Mesenchymal stem cell (in vitro differentiated cells and primary cell): ENCODE results near the gene PIAS4.

ENCODE experiments used
- DNase-seq: peaks from one replicate; pipeline ENCODE4 v3.0.0-alpha.2; 2013
- H2AFZ ChIP-seq: one replicate; pipeline ENCODE4 v1.6.1; 2013; ENCODE audit warnings: low read depth, mild to moderate bottlenecking, control low read depth, inconsistent platforms, low read length, moderate library complexity
- H2AK5ac ChIP-seq: 2 replicates; pipeline ENCODE4 v1.6.1; 2013; ENCODE audit warnings: low read length, moderate library complexity, mild to moderate bottlenecking, inconsistent platforms; ENCODE audit not compliant: severe bottlenecking
- H2BK120ac ChIP-seq: one replicate; pipeline ENCODE4 v1.6.1; 2013; ENCODE audit warnings: low read depth, mild to moderate bottlenecking, inconsistent platforms, low read length, moderate library complexity
- H2BK12ac ChIP-seq, 2 experiments: one replicate each; pipeline ENCODE4 v1.6.1; 2013; ENCODE audit warnings: inconsistent platforms in 2 of 2, low read length in 2 of 2, mild to moderate bottlenecking in 2 of 2, moderate library complexity in 2 of 2, control low read depth in 1 of 2
- H2BK15ac ChIP-seq: one replicate; pipeline ENCODE4 v1.6.1; 2013; ENCODE audit warnings: mild to moderate bottlenecking, low read depth, inconsistent platforms; ENCODE audit not compliant: poor library complexity, severe bottlenecking
- H2BK5ac ChIP-seq: 2 replicates; pipeline ENCODE4 v1.6.1; 2013; ENCODE audit warnings: low read depth, mild to moderate bottlenecking, low read length, control low read depth, inconsistent platforms; ENCODE audit not compliant: poor library complexity, severe bottlenecking
- H3K14ac ChIP-seq, 2 experiments: one replicate each; pipeline ENCODE4 v1.6.1; 2013; ENCODE audit warnings: inconsistent platforms in 2 of 2, low read length in 2 of 2, control low read depth in 1 of 2, mild to moderate bottlenecking in 1 of 2, moderate library complexity in 1 of 2
- H3K18ac ChIP-seq, 2 experiments: one replicate each; pipeline ENCODE4 v1.6.1; 2013; ENCODE audit warnings: inconsistent platforms in 2 of 2, low read length in 2 of 2, control low read depth in 1 of 2, low read depth in 1 of 2, mild to moderate bottlenecking in 1 of 2
- H3K23ac ChIP-seq, 2 experiments: one replicate each; pipeline ENCODE4 v1.6.1; 2013; ENCODE audit warnings: inconsistent platforms in 2 of 2, low read length in 2 of 2, mild to moderate bottlenecking in 2 of 2, moderate library complexity in 2 of 2, control low read depth in 1 of 2
- H3K27ac ChIP-seq: 2 replicates; pipeline ENCODE4 v1.5.1; 2013; ENCODE audit warnings: mild to moderate bottlenecking, moderate library complexity, low read length, control low read depth, inconsistent platforms; ENCODE audit not compliant: poor library complexity, severe bottlenecking
- H3K27me3 ChIP-seq, 2 experiments: 2 replicates each; pipeline versions ENCODE4 v1.6.1 to v1.7.0; 2013; ENCODE audit warnings: low read length in 2 of 2, mild to moderate bottlenecking in 2 of 2, moderate library complexity in 2 of 2, control low read depth in 1 of 2, inconsistent platforms in 1 of 2; ENCODE audit not compliant: control insufficient read depth in 1 of 2, insufficient read depth in 1 of 2
- H3K36me3 ChIP-seq, 2 experiments: 2 replicates each; pipeline versions ENCODE4 v1.6.1 to v1.7.0; 2013; ENCODE audit warnings: low read length in 2 of 2, control low read depth in 1 of 2, inconsistent platforms in 1 of 2, low read depth in 1 of 2, mild to moderate bottlenecking in 1 of 2; ENCODE audit not compliant: insufficient read depth in 2 of 2, control insufficient read depth in 1 of 2
- H3K4ac ChIP-seq, 2 experiments: one replicate each; pipeline ENCODE4 v1.6.1; 2013; ENCODE audit warnings: inconsistent platforms in 2 of 2, low read length in 2 of 2, mild to moderate bottlenecking in 2 of 2, moderate library complexity in 2 of 2, control low read depth in 1 of 2, low read depth in 1 of 2
- H3K4me1 ChIP-seq: 2 replicates; pipeline ENCODE4 v1.6.1; 2013; ENCODE audit warnings: low read depth, low read length, control low read depth; ENCODE audit not compliant: control insufficient read depth, insufficient read depth
- H3K4me2 ChIP-seq: 2 replicates; pipeline ENCODE4 v1.6.1; 2013; ENCODE audit warnings: low read length, mild to moderate bottlenecking, inconsistent platforms; ENCODE audit not compliant: poor library complexity, severe bottlenecking
- H3K4me3 ChIP-seq, 2 experiments: 2 replicates each; pipeline versions ENCODE4 v1.5.1 to v1.7.0; 2013; ENCODE audit warnings: low read length in 2 of 2, mild to moderate bottlenecking in 2 of 2, control low read depth in 1 of 2, low read depth in 1 of 2; ENCODE audit not compliant: insufficient read depth in 1 of 2
- H3K79me1 ChIP-seq: replicated peaks from 2 replicates; pipeline ENCODE4 v1.6.1; 2013; ENCODE audit warnings: mild to moderate bottlenecking, control low read depth, low read length, inconsistent platforms; ENCODE audit not compliant: poor library complexity, severe bottlenecking
- H3K9ac ChIP-seq: 2 replicates; pipeline ENCODE4 v1.7.0; 2013; ENCODE audit warnings: mild to moderate bottlenecking, low read length, moderate library complexity
- H3K9me3 ChIP-seq: 2 replicates; pipeline ENCODE4 v1.7.0; 2013; ENCODE audit warnings: mild to moderate bottlenecking, low read length; ENCODE audit not compliant: control insufficient read depth
- H4K8ac ChIP-seq: one replicate; pipeline ENCODE4 v1.6.1; 2013; ENCODE audit warnings: inconsistent platforms, mild to moderate bottlenecking, low read length, moderate library complexity
- H4K91ac ChIP-seq: one replicate; pipeline ENCODE4 v1.6.1; 2013; ENCODE audit warnings: mild to moderate bottlenecking, low read length, inconsistent platforms
- WGBS: methylation state at CpG from one replicate; pipeline ENCODE4 v1.1.7; 2013; ENCODE audit warnings: mixed read lengths; 5-methylcytosine and 5-hydroxymethylcytosine counted together

The PIAS4 gene

GRCh38 chr19:3983936-3984583 lies 23.5 kb upstream of the PIAS4 start:
- H4K8ac ChIP-seq: no peak overlapping the region
- peak overlapping the region in 1 of 2 experiments; percentile 40 for H3K18ac ChIP-seq
- H2AK5ac ChIP-seq: no peak overlapping the region
- H2BK120ac ChIP-seq: no peak overlapping the region
- peak; percentile 52 for DNase-seq
- no peaks in the 10 kb centered on the region for H3K9me3 ChIP-seq
- no peak overlapping the region for H2BK15ac ChIP-seq
- no peak overlapping the region for H2BK12ac ChIP-seq
- H3K27me3 ChIP-seq: no peaks in the 10 kb centered on the region
- peak overlapping the region in 1 of 2 experiments; percentile 46 for H3K23ac ChIP-seq
- H3K4me1 ChIP-seq: peaks cover 40% of the 10 kb centered on the region
- WGBS: 33% methylated on average over 30 of the region's 30 CpGs
- H3K4me2 ChIP-seq: peak overlapping the region; percentile 60
- no peak overlapping the region for H3K4ac ChIP-seq
- H4K91ac ChIP-seq: no peak overlapping the region
- H3K27ac ChIP-seq: peak overlapping the region; percentile 38
- peaks cover 53 to 55% of the 10 kb centered on the region in 2 experiments for H3K36me3 ChIP-seq
- H3K14ac ChIP-seq: peak overlapping the region in 1 of 2 experiments; percentile 57
- no peak overlapping the region for H2AFZ ChIP-seq
- peak overlapping the region; percentile 93 to 95 for H3K4me3 ChIP-seq
- H3K9ac ChIP-seq: peak overlapping the region; percentile 96
- H3K79me1 ChIP-seq: no peaks in the 10 kb centered on the region
- no peak overlapping the region for H2BK5ac ChIP-seq

- H3K18ac ChIP-seq: peak overlapping the region; percentile 88 to 97
- no peak for DNase-seq
- H3K4me1 ChIP-seq: peaks cover 37% of the 10 kb centered on the region
- H4K91ac ChIP-seq: peak overlapping the region; percentile 88
- no peak overlapping the region for H2BK15ac ChIP-seq
- peaks cover 48 to 50% of the 10 kb centered on the region in 2 experiments for H3K36me3 ChIP-seq
- no peak overlapping the region for H2BK12ac ChIP-seq
- H3K14ac ChIP-seq: peak overlapping the region in 1 of 2 experiments; percentile 84
- H3K79me1 ChIP-seq: no peaks in the 10 kb centered on the region
- peak overlapping the region; percentile 96 for H3K9ac ChIP-seq
- no peak overlapping the region for H2BK5ac ChIP-seq
- peak overlapping the region; percentile 58 to 90 for H3K4ac ChIP-seq
- H3K27ac ChIP-seq: peak overlapping the region; percentile 85
- peak overlapping the region in 1 of 2 experiments; percentile 15 for H3K23ac ChIP-seq
- H4K8ac ChIP-seq: no peak overlapping the region
- WGBS: 1% methylated on average over 7 of the region's 10 CpGs
- H2AFZ ChIP-seq: no peak overlapping the region
- H3K9me3 ChIP-seq: no peaks in the 10 kb centered on the region
- H3K4me3 ChIP-seq: peak overlapping the region; percentile 93 to 95
- peak overlapping the region; percentile 67 for H3K4me2 ChIP-seq
- no peak overlapping the region for H2AK5ac ChIP-seq
- no peak overlapping the region for H2BK120ac ChIP-seq
- no peaks in the 10 kb centered on the region for H3K27me3 ChIP-seq
Measured at GRCh38 chr19:3984584-3984907, 23.0 kb upstream of the PIAS4 start.

GRCh38 chr19:3984908-3985642 lies 22.5 kb upstream of the PIAS4 start, which contains the start of gene EEF2:
EEF2 (minus strand) TSS chr19:3985463; CDS start chr19:3985380, 83 bp downstream.
- no peak within 1 kb of the TSS for H2BK12ac ChIP-seq
- H2BK15ac ChIP-seq: peak within 1 kb of the TSS; percentile 29
- H3K4me3 ChIP-seq: peak within 1 kb of the TSS; percentile 93 to 95
- under 1% methylated on average over 79 of the region's 80 CpGs for WGBS
- peaks cover 32% of the 10 kb centered on the region for H3K4me1 ChIP-seq
- peak within 1 kb of the TSS; percentile 95 for H2BK5ac ChIP-seq
- peak within 1 kb of the TSS; percentile 88 to 97 for H3K18ac ChIP-seq
- H3K79me1 ChIP-seq: no peaks in the 10 kb centered on the region
- no peaks in the 10 kb centered on the region for H3K9me3 ChIP-seq
- peak within 1 kb of the TSS; percentile 83 for H2BK120ac ChIP-seq
- H3K4ac ChIP-seq: peak within 1 kb of the TSS; percentile 90 to 99
- peak within 1 kb of the TSS; percentile 12 for H2AK5ac ChIP-seq
- DNase-seq: peak; percentile 89
- no peak within 1 kb of the TSS for H2AFZ ChIP-seq
- no peaks in the 10 kb centered on the region for H3K27me3 ChIP-seq
- peak within 1 kb of the TSS in 1 of 2 experiments; percentile 84 for H3K14ac ChIP-seq
- H4K8ac ChIP-seq: peak within 1 kb of the TSS; percentile 92
- peak within 1 kb of the TSS; percentile 64 to 98 for H3K23ac ChIP-seq
- peak within 1 kb of the TSS; percentile 96 for H3K9ac ChIP-seq
- H3K4me2 ChIP-seq: peak within 1 kb of the TSS; percentile 78
- H3K27ac ChIP-seq: peak within 1 kb of the TSS; percentile 85
- H4K91ac ChIP-seq: peak within 1 kb of the TSS; percentile 88
- peaks cover 43 to 44% of the 10 kb centered on the region in 2 experiments for H3K36me3 ChIP-seq

- Histone ChIP-seq H3K36me3 (peaks cover 36 to 38% of the 10 kb centered on the region in 2 experiments), H4K8ac (peak overlapping the region; percentile 71), H2AK5ac (peak overlapping the region; percentile 12), H3K9me3 (no peaks in the 10 kb centered on the region), H3K79me1 (no peaks in the 10 kb centered on the region), H3K4me1 (peaks cover 32% of the 10 kb centered on the region), H4K91ac (no peak overlapping the region), H2AFZ (no peak overlapping the region), H3K27ac (no peak overlapping the region), H3K4ac (peak overlapping the region in 1 of 2 experiments; percentile 20), H2BK15ac (no peak overlapping the region), H2BK120ac (no peak overlapping the region), H3K4me3 (peak overlapping the region in 1 of 2 experiments; percentile 95), H3K18ac (no peak overlapping the region), H3K4me2 (peak overlapping the region; percentile 78), H3K9ac (peak overlapping the region; percentile 96), H2BK12ac (no peak overlapping the region), H3K23ac (no peak overlapping the region), H2BK5ac (no peak overlapping the region), H3K14ac (no peak overlapping the region), H3K27me3 (no peaks in the 10 kb centered on the region)
- DNase-seq: no peak
- 8% methylated on average over 10 of the region's 19 CpGs for WGBS
Measured at GRCh38 chr19:3985643-3986259, 21.8 kb upstream of the PIAS4 start.
